DOHH2 (cell line): ENCODE measurements around the gene SNX13.

ENCODE experiments used
- H3F3A ChIP-seq: fragments of 200-600 bp; sonication (generic), shearing (Covaris generic); 2 replicates; pipeline ENCODE4 v1.6.0; 2016; ENCODE audit warnings: antibody characterized with exemption, mild to moderate bottlenecking; ENCODE audit not compliant: control insufficient read depth, insufficient read depth
- H3K27ac ChIP-seq: fragments of 200-600 bp; sonication (generic); 2 replicates; pipeline ENCODE4 v1.5.1; 2014; ENCODE audit warnings: low read depth, mild to moderate bottlenecking, low read length, moderate library complexity
- H3K27me3 ChIP-seq: fragments of 200-600 bp; sonication (generic); 2 replicates; pipeline ENCODE4 v1.6.1; 2014; ENCODE audit warnings: mild to moderate bottlenecking, low read length, mixed read lengths; ENCODE audit not compliant: control insufficient read depth
- H3K36me3 ChIP-seq: fragments of 200-600 bp; sonication (generic); 2 replicates; pipeline ENCODE4 v1.6.1; 2014; ENCODE audit warnings: mild to moderate bottlenecking, low read length, moderate library complexity, mixed read lengths; ENCODE audit not compliant: control insufficient read depth
- H3K4me1 ChIP-seq: fragments of 200-600 bp; sonication (generic); 2 replicates; pipeline ENCODE4 v1.6.1; 2014; ENCODE audit warnings: mild to moderate bottlenecking, low read length, mixed read lengths; ENCODE audit not compliant: control insufficient read depth
- H3K4me2 ChIP-seq: fragments of 200-600 bp; sonication (generic); 2 replicates; pipeline ENCODE4 v1.6.0; 2014; ENCODE audit warnings: mild to moderate bottlenecking, low read length, moderate library complexity
- H3K4me3 ChIP-seq: fragments of 200-600 bp; sonication (generic); 2 replicates; pipeline ENCODE4 v1.5.1; 2014; ENCODE audit warnings: mild to moderate bottlenecking, low read length, mixed read lengths
- H3K79me2 ChIP-seq: fragments of 200-600 bp; sonication (generic); 2 replicates; pipeline ENCODE4 v1.6.1; 2014; ENCODE audit warnings: mild to moderate bottlenecking, low read length, mixed read lengths; ENCODE audit not compliant: control insufficient read depth
- H3K9me2 ChIP-seq: fragments of 200-600 bp; sonication (generic); replicated peaks from 2 replicates; pipeline ENCODE4 v1.6.1; 2014; ENCODE audit warnings: mild to moderate bottlenecking, low read length, mixed read lengths; ENCODE audit not compliant: control insufficient read depth
- H3K9me3 ChIP-seq: fragments of 200-600 bp; sonication (generic); 2 replicates; pipeline ENCODE4 v1.6.1; 2014; ENCODE audit warnings: antibody characterized with exemption, low read length, mixed read lengths; ENCODE audit not compliant: control insufficient read depth, insufficient read depth
- H4K20me1 ChIP-seq: fragments of 200-600 bp; sonication (generic); 2 replicates; pipeline ENCODE4 v1.6.0; 2014; ENCODE audit warnings: low read depth, mild to moderate bottlenecking, antibody characterized with exemption, low read length, moderate library complexity; ENCODE audit not compliant: control insufficient read depth, insufficient read depth
- EZH2phosphoT487 ChIP-seq: fragments of 200-600 bp; sonication (generic); IDR thresholded peaks from 2 replicates; pipeline ENCODE4 v1.6.1; 2017; ENCODE audit warnings: borderline replicate concordance, mild to moderate bottlenecking, antibody characterized with exemption, low read length, moderate library complexity, mixed read lengths
- TF ChIP-seq, protein P1 (sequence below): fragments of 200-600 bp; sonication (generic); IDR thresholded peaks from one replicate; pipeline ENCODE4 v1.5.1; 2014; ENCODE audit warnings: antibody characterized with exemption, mild to moderate bottlenecking, low read depth, low read length; ENCODE audit not compliant: poor library complexity, severe bottlenecking

The SNX13 gene

DNA sequence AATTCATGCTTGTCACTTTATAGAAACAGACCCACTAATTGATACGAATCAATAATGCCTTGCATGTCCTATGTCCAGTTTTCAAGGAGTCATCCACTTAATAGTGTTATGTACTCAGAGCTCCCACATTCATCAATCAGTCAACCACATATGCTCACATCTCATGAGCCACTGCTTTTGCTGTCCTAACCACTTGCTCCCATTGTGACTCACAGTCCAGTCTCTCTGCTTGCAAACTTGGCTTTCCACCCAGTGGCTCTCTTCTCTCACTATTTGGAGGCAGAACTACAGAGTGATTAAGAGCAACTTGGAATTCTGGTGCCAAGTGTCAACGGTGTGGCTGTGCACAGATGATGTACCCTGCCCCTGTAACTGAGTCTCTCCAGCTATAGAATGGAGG is 166.0 kb downstream of the SNX13 start:
- no peaks in the 10 kb centered on the region for H3K79me2 ChIP-seq
- no peaks in the 10 kb centered on the region for H3K4me1 ChIP-seq
- no peaks in the 10 kb centered on the region for H3K9me3 ChIP-seq
- H3K27ac ChIP-seq, result no peak overlapping the region
- H3K36me3 ChIP-seq, result no peaks in the 10 kb centered on the region
- no peak overlapping the region for H3K4me2 ChIP-seq
- H3F3A ChIP-seq, result no peaks in the 10 kb centered on the region
- H3K27me3 ChIP-seq, result peaks cover 33% of the 10 kb centered on the region
- H3K9me2 ChIP-seq, result no peaks in the 10 kb centered on the region
- no peak for TF ChIP-seq EZH2phosphoT487
- H3K4me3 ChIP-seq, result no peak overlapping the region
- no peaks in the 10 kb centered on the region for H4K20me1 ChIP-seq

DNA sequence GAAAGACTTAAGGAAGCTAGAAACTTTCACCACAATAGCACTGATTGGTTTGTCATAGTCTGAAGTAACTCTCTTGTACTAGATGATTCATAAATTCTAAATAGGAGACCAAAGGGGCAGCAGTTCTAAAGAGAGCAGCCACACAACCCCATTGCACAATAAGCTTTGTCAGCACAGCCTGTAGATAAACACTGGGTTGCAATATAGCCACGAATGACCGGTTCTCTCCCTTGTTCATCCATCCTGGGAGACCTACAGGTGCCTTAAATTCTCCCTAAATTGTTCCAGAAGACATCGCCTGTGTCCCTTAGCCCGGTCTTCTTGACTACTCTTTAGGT is 167.0 kb downstream of the SNX13 start:
- H3K4me3 ChIP-seq, result no peak overlapping the region
- H3K9me3 ChIP-seq, result no peaks in the 10 kb centered on the region
- H3K36me3 ChIP-seq, result no peaks in the 10 kb centered on the region
- H3K27me3 ChIP-seq, result peaks cover 33% of the 10 kb centered on the region
- no peak overlapping the region for H3K27ac ChIP-seq
- no peaks in the 10 kb centered on the region for H3K9me2 ChIP-seq
- H3F3A ChIP-seq, result no peaks in the 10 kb centered on the region
- H3K4me2 ChIP-seq, result no peak overlapping the region
- no peaks in the 10 kb centered on the region for H3K4me1 ChIP-seq
- H4K20me1 ChIP-seq, result no peaks in the 10 kb centered on the region
- TF ChIP-seq, protein P1, sequence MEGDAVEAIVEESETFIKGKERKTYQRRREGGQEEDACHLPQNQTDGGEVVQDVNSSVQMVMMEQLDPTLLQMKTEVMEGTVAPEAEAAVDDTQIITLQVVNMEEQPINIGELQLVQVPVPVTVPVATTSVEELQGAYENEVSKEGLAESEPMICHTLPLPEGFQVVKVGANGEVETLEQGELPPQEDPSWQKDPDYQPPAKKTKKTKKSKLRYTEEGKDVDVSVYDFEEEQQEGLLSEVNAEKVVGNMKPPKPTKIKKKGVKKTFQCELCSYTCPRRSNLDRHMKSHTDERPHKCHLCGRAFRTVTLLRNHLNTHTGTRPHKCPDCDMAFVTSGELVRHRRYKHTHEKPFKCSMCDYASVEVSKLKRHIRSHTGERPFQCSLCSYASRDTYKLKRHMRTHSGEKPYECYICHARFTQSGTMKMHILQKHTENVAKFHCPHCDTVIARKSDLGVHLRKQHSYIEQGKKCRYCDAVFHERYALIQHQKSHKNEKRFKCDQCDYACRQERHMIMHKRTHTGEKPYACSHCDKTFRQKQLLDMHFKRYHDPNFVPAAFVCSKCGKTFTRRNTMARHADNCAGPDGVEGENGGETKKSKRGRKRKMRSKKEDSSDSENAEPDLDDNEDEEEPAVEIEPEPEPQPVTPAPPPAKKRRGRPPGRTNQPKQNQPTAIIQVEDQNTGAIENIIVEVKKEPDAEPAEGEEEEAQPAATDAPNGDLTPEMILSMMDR, result no peak
- TF ChIP-seq EZH2phosphoT487, result no peak
- H3K79me2 ChIP-seq, result no peaks in the 10 kb centered on the region

DNA sequence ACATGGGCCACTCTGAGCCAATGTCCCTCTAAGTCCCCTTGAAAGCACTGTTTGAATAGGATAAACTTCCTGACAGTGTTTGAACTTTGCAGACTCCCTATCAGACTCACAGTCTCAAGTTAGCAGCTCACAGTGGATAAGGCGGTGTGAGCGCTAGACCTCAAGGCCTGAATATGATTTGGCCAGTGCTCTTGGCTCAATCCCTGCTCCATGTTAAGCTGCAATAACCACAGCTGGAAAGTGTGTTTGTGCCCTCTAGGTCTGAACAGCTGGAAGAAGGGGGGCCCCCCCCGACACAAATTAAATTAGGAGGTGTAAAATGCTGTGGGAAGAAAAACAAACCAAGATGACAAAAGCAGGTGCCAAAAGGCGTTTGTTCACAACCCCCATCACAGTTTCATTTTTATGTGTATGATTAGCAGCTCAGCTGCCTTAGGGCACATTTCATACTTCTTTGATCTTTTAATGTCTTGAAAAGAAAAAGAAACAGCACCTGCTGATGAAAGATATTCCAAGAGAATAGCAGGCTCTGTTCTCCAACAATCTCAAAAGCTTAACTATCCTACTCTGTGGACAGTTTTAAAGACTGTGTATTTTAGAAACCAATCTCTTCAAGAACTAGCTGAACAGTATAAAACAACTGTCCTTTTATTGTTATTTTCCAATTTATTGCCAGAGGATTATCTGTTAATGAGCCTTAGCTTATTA is 167.6 kb downstream of the SNX13 start:
- no peaks in the 10 kb centered on the region for H4K20me1 ChIP-seq
- H3K27me3 ChIP-seq, result peaks cover 33% of the 10 kb centered on the region
- no peaks in the 10 kb centered on the region for H3K79me2 ChIP-seq
- H3F3A ChIP-seq, result no peaks in the 10 kb centered on the region
- H3K4me3 ChIP-seq, result no peak overlapping the region
- H3K36me3 ChIP-seq, result no peaks in the 10 kb centered on the region
- TF ChIP-seq, protein P1, result no peak
- no peak for TF ChIP-seq EZH2phosphoT487
- no peak overlapping the region for H3K4me2 ChIP-seq
- no peak overlapping the region for H3K27ac ChIP-seq
- no peaks in the 10 kb centered on the region for H3K4me1 ChIP-seq
- H3K9me2 ChIP-seq, result no peaks in the 10 kb centered on the region
- no peaks in the 10 kb centered on the region for H3K9me3 ChIP-seq

DNA sequence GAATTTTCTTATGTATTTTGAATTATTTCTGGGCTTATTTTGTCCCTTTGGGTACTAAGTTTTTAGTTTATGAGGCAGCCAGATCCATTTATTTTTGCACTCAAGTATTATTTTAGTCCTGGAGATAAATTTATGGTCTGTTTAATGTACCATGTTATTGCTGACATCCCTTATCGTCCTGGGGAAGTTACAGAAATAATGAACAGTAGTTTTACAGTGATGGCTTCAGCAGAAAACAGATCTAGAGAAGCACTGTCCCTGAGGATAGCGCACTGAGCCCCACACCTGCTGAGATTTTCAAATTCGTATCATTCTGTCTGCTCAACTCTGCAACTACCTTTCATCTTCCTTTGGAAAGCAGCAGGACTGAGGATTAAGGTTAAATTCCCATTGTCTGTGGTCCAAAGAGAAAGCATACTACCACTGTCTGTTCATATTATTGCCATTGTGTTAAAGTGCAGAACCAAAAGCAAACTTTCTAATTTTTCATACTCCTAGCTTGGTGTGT is 168.3 kb downstream of the SNX13 start:
- Histone ChIP-seq H3F3A (no peaks in the 10 kb centered on the region), H3K4me1 (no peaks in the 10 kb centered on the region), H4K20me1 (no peaks in the 10 kb centered on the region), H3K4me3 (no peak overlapping the region), H3K4me2 (no peak overlapping the region), H3K36me3 (no peaks in the 10 kb centered on the region), H3K27ac (no peak overlapping the region), H3K79me2 (no peaks in the 10 kb centered on the region), H3K27me3 (peaks cover 33% of the 10 kb centered on the region), H3K9me2 (no peaks in the 10 kb centered on the region), H3K9me3 (no peaks in the 10 kb centered on the region)
- no peak for TF ChIP-seq EZH2phosphoT487
- TF ChIP-seq, protein P1, result no peak
